ENCODE measurements around the gene KATNAL2.

KATNAL2 gene

GRCh38 chr18:46917108-46917802 lies at the start of gene KATNAL2, which contains the start of gene PIAS2:
Gene KATNAL2, plus strand, starts transcription at chr18:46917602. Its CDS starts 29,271 bp downstream, at chr18:46946873.
Gene PIAS2, minus strand, starts transcription at chr18:46917507. Its CDS starts 162 bp downstream, at chr18:46917345.
- DNase-seq, result peak; percentile 72

- DNase-seq, result no peak
These were observed 49.1 kb upstream of the KATNAL2 start for GRCh38 chr18:46868169-46868921.

GRCh38 chr18:46877329-46877987 lies 39.9 kb upstream of the KATNAL2 start:
- DNase-seq, result no peak

- DNase-seq, result no peak
These were observed 34.2 kb upstream of the KATNAL2 start for GRCh38 chr18:46883180-46883579.

GRCh38 chr18:46886893-46887292 lies 30.5 kb upstream of the KATNAL2 start:
- no peak for DNase-seq

- no peak for DNase-seq
These were observed 28.4 kb upstream of the KATNAL2 start for GRCh38 chr18:46888965-46889364.

GRCh38 chr18:46891742-46892214 lies 25.6 kb upstream of the KATNAL2 start:
- DNase-seq, result no peak

- DNase-seq, result no peak
These were observed 24.6 kb upstream of the KATNAL2 start for GRCh38 chr18:46892842-46893241.

GRCh38 chr18:46893360-46893759 lies 24.0 kb upstream of the KATNAL2 start:
- no peak for DNase-seq

GRCh38 chr18:46894124-46894523 lies 23.3 kb upstream of the KATNAL2 start:
- no peak for DNase-seq

- DNase-seq, result no peak
These were observed 18.0 kb upstream of the KATNAL2 start for GRCh38 chr18:46899274-46899948.

GRCh38 chr18:46903406-46903805 lies 14.0 kb upstream of the KATNAL2 start:
- no peak for DNase-seq

GRCh38 chr18:46909497-46909896 lies 7.9 kb upstream of the KATNAL2 start:
- DNase-seq, result no peak

GRCh38 chr18:46910856-46911255 lies 6.5 kb upstream of the KATNAL2 start:
- no peak for DNase-seq

GRCh38 chr18:46915800-46916550 lies 1.4 kb upstream of the KATNAL2 start:
- no peak for DNase-seq

- no peak for DNase-seq
These were observed 773 bp upstream of the KATNAL2 start for GRCh38 chr18:46916551-46917107.

GRCh38 chr18:46917803-46918600 lies 600 bp downstream of the KATNAL2 start:
- DNase-seq, result no peak

GRCh38 chr18:46920067-46920466 lies 2.7 kb downstream of the KATNAL2 start:
- no peak for DNase-seq

GRCh38 chr18:46920653-46921052 lies 3.3 kb downstream of the KATNAL2 start:
- no peak for DNase-seq

GRCh38 chr18:46939337-46939963 lies 22.0 kb downstream of the KATNAL2 start:
- no peak for DNase-seq

All from NCI-H774 (cell line).